HG03378 (cell line): Measurements from ENCODE around the gene SCP2.

Experiments
- ATAC-seq: cut with Tn5 transposase; IDR thresholded peaks from one replicate; pipeline ENCODE4 v1.9.1; 2021; ENCODE audit warnings: mild to moderate bottlenecking, moderate library complexity; ENCODE audit not compliant: unreplicated experiment

The SCP2 gene, protein sequence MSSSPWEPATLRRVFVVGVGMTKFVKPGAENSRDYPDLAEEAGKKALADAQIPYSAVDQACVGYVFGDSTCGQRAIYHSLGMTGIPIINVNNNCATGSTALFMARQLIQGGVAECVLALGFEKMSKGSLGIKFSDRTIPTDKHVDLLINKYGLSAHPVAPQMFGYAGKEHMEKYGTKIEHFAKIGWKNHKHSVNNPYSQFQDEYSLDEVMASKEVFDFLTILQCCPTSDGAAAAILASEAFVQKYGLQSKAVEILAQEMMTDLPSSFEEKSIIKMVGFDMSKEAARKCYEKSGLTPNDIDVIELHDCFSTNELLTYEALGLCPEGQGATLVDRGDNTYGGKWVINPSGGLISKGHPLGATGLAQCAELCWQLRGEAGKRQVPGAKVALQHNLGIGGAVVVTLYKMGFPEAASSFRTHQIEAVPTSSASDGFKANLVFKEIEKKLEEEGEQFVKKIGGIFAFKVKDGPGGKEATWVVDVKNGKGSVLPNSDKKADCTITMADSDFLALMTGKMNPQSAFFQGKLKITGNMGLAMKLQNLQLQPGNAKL

DNA sequence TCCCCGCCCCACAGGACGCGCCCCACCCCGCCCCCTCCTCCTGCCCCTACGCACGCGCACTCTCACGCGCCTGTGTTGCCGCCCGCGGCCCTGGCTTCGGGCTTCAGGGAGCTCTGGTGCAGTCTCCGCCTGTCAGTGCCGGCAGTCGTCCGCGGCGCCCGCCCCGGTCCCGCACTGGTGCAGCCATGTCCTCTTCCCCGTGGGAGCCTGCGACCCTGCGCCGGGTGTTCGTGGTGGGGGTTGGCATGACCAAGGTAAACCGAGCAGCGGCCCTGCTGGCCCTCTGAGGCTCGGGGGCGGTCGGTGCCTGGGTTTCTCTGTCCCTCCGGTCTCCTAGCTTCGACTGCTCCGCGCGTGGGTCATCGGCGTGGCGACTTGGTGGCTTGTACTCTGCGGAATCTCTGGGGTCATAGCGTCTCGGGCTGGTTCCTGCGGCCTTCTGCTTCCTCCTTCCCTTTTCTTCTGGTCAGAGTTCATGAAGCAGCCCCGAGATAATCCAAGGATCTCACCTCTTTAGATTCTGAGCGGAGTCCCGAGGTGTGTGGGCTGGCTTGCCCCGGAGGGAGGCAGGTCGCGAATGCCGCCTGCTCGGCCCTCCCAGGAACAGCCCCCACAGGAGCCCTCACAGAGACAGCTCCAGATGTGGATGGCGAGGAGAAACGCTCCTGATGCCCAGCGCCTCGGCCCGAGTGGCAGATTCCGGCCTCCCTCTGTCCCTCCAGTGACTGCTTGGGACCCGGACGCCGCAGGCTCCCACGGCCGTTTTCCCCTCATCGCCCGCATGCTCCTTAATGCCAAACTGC is at the start of gene SCP2:
SCP2 (plus strand) TSS at position 65 of the 803 bp plus-strand sequence; CDS start at position 186, 121 bp downstream.
- no peak for ATAC-seq

DNA sequence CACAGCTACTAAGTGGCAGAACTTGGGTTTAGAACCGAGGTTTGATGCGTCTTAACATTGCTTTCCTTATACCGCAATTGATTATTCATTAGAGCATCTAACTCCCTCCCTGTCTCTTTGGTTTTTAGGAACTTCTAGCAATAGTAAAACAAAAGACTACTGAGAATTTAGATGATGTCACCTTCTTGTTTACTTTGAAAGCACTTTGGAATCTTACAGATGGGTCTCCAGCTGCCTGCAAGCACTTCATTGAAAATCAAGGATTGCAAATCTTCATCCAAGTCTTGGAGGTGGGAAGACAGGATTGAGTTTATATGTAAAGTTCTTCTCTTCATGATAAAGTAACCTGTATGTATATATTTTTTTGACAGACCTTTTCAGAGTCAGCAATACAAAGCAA is 49.5 kb upstream of the SCP2 start:
- no peak for ATAC-seq

DNA sequence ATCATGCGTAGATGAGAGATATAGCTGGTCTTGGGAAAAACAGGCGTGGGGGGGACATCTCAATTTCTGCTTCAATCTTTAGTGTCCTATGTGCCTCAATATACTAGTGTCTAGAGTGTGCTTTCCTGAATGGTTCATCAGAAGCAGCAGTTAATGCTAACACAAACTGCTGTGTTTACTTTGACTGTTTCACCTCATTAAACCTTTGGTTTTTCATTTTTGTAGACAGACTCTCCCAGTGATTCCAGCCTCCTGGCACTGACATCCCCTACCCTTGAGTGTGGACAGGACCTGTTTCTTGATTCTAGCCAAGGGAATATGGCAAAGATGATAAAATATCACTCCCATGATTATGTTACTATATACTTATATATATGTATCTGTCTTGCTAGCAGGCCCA is 46.9 kb upstream of the SCP2 start:
- no peak for ATAC-seq

DNA sequence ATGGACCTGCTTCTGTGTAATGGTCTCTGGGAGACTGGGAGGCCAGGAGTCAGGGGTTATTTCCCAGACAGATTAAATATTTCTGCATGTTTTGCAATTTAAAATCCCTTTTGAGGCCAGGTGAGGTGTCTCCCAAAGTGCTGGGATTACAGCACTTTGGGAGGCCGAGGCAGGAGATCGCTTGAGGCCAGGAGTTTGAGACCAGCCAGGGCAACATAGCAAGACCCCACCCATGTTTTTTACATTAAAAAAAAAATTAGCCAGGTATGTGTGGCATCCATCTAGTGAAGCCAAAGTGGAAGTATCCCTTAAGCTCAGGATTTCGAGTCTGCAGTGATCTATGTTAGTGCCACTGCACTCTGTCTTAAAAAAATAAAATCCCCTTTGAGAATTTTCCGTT is 39.6 kb upstream of the SCP2 start:
- no peak for ATAC-seq

DNA sequence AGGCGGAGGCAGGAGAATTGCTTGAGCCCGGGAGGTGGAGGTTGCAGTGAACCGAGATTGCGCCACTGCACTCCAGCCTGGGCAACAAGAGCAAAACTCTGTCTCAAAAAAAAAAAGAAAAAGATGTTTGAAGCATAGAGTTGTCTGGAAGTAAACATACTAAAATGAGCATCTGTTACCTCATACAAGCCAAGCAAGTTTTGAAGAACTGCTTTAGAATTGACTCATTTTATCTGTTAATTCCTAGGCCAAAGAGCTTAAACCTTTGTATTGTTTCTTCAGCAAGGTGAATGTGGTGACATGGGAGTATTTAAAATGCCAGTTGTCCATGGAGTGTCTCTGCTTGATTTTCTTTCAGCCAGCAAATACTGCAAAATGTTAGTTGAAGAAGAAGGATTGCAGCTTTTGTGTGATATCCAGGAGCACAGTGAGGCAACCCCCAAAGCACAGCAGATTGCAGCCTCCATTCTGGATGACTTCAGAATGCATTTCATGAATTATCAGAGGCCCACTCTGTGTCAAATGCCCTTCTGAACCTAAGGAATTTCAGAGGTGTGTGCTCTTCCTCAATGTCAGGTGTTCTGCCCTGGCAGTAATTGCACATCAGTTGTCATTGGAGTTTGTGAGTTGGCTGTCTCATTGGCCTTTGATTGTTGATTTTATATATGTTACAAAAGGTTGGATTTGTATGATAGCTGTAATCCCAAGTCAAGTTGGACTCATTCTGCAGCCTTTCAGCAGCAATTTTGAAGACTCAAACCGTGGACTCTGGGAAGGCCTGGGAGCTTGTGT is 34.5 kb upstream of the SCP2 start:
- ATAC-seq: no peak

DNA sequence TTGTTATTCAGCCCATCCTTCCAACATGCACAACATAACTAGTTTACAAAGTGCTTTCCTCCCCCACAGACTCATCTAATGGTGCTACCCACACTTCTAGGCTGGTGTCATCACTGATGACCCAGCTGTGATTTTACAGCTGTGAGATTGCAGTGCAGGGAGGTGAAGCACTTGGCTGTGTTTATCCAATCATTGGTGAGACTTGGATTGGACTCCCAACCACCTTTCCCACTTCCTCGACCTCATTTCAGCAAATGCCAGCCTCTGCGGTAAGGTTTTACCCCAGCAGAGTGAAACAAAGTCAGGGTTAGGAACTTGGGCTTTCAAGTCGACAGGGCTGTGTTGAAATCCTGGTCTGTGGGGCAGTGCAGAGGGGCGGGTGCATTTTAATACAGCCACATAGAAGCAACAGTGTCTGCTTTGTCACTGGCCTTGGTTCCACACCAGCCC is 27.6 kb upstream of the SCP2 start:
- ATAC-seq: no peak

DNA sequence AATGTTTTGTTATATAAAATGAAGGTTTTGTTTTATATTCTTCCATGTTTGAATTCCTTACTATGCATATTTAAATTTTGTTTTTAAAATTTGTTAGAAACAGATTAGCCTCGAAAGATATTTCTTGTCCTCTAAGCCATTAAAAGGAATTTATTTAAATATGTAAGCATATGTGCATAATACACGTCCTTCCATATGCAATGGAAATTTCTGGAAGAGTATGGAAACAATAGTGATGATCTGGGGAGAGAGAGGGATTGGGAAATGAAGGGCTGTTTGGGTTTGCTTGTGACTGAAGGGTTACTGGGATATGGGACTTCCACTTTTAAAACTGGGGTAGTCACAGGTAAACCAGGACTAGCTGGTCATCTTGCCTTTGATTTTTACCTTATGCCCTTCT is 26.7 kb upstream of the SCP2 start:
- no peak for ATAC-seq

DNA sequence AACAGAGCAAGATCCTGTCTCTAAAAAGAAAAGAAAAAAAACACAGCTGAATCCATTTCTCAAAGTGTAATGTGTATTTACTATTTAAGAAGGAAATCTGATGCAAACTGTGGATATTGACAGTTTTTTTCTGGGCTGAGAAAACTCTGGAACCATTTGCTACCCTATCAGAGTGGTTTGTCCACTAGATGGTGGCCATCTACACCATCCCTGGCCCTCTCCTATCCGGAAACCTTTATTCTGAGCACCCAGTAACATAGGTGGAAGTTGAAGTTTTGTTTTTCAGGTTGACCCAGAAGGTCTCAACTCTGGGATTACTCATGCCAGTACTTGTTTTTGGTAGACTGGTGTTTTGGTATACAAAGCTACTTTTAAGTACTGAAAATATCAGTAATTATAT is 25.7 kb upstream of the SCP2 start:
- ATAC-seq: no peak

DNA sequence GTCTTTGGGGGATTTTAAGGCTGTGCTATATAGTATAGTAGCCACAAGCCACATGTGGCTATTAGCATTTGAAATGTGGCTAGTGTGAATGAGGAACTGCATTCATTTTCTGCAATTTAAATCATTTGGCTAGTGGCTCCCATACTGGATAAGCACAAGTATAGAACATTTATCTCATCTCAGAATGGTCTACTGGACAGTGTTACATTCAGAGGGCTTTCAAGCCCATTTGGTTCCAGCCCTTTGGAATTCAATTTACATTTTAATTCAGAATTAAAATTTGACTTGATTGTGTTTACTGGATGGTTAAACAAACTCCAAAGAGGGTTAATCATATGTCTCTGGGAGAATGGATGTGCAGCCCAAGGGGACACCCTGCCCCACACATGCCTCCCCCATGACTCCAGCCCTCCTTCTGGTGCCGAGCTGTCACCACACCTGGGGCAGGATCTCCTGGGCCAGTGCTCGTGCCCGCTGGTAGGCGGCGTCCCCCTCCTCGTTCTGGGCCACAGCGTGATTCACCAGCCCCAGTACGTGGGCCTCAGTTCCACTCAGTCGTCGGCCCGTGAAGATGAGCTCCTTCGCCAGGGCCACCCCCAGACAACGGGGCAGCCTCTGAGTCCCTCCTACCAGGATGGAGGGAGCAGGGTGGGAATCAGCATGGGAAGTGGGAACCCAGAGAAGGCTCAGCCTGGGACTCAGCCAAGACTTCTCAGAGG is 22.7 kb upstream of the SCP2 start:
- no peak for ATAC-seq

DNA sequence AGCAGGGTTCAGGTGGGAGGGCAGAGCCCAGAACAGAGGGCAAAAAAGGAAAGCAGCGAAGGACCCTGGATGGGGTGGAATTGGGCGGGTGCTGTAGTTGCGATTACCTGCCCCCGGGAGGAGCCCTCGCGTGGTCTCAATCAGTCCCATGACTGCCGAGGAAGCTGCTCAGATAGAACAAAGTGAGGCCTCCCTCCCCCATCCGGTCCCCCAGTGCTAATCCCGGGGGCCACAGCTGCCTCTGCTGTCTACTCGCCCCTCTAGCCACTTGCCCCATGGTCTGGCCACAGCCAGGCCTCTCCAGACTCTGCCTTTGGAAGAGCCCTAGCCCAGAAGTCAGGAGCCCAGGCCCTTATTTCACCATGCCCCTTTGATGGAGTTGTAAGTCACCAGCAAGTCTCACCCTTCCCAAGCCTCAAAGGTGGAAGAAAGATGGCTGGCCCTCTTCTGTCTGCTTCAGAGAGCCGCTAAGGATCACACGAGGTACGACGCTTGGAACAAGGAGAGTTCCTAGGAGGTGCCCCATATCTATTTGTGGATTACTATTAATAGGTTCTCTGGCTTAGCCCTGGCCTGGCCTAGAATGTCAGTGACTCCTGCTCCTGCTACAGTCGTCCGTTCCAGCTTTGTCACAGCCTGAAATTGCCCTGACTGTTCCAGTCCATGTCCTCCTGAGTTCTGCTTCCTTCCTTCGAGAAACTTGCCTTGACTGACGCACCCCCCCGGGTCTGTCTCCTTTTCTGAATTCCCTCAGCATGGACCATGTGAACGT is 22.0 kb upstream of the SCP2 start:
- ATAC-seq: no peak

DNA sequence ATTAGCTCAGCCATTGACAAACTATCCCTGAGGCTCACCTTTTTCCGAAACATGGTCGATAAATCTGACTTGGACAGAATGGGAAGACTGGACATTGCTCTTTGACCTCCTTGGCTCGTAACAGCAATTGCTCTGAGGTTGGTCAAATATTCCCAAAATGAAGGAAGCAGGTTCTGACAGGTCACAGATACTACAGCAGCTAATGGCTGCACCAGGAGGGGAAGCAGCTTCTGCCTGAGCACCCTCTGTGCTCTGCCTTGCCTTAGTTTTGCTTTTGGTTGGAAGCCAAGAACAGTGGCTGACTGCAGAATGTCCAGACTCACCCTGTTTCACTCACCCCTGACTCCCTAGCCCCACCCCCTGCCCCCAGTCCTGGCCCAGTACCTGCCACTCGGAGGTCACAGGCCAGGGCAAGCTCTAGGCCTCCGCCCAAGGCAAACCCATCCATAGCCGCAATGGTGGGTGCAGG is 20.9 kb upstream of the SCP2 start:
- ATAC-seq: no peak

DNA sequence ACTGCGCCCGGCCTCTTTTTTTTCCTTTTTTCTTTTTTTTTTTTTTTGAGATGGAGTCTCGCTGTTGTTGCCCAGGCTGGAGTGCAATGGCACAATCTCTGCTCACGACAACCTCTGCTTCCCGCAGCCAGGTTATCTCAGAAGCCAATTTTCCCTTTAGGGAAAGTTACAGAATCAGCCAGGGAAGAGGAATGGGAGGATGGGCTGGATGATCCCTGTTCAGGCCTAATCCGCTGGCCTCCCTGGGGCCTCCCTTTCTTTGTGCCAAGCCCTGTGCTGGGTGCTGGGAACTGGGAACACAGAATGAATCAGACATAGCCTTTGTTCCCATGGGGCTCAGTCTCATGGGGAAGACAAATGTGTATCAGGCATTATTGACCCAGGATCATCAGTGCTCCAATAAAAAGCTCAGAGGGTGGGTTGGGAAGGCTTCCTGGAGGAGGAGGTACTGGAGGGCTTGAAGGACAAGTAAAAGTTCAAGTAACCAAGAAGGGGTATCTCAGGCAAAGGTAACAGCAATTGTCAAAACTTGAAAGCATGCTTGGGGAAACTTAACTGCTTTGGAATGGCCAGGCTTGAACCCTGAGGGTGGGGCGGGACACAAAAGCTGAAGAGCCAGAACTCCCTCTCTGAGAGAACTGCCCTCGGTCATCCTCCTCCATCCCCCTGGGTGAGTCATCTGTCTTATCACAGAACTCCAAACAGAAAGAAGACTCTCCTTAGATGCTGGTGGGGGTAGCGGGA is 19.8 kb upstream of the SCP2 start:
- ATAC-seq: no peak

DNA sequence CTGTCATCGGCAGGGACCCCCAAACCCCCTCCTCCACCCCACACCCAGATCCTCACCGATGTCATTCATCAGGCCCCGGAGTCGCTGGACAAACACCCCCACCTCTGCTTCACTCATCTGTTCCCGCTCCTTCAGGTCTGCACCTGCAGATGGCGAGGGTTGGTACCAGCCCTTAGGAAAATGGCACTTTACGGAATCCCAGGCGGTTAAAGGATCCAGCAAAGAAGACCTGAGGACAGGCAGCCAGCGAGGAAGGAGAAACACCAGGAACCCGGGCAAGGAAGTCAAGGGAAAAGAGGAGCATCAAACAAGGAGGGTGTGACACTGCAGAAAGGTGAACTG is 19.3 kb upstream of the SCP2 start:
- no peak for ATAC-seq

DNA sequence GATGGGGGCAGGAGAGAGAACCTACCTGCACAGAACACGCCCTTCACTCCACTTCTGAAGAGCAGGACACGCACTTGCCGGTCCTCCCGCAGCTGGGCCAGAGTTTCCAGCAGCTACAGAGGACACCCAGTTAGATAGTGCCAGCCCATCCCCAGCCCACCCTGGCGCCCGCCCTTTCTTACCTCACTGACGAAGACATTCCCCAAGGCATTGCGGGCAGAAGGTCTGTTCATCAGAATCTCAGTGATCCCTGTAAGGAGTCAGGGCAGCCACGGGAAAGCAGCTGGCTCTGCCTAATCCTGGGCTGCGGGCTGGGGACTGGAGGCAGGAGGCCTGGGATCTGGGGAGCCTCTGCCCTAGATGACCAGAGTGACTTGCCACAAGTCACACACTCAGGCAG is 15.5 kb upstream of the SCP2 start:
- no peak for ATAC-seq

DNA sequence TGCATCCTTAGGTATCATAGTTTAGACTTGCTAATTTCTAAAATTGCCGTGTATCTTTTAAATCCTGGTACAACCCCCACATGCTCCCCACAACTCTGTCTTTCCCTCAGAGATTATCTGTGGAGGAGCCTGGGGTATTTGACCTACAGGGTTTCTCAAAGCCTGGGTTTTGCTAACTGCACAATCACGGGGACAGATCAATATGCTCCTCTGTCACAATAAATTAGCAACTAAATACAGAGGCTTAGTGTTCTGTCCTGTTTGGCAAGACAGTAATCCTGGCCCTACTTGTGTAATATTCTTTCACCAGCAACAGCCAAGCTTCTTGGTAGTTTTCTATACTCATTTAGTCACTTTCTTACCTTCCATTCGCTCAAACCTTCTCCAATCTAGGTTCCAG is 14.1 kb upstream of the SCP2 start:
- ATAC-seq: no peak

DNA sequence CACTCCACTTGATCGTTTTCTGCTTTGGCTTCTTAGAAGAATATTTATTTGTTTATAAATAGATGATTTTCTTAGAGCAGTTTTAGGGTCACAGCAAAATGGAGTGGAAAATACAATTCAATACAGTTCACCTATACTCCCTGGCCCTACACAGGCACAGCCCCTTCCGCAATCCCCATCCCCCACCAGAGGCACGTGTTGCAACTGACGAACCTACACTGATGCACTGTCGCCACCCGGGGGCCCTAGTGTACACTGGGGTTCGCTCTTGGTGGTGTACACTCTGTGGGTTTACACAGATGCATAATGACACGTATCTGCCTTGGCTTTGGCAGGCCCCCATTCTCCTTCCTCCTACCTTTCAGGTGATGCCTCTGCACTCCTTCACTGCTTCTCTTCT is 13.5 kb upstream of the SCP2 start:
- no peak for ATAC-seq

DNA sequence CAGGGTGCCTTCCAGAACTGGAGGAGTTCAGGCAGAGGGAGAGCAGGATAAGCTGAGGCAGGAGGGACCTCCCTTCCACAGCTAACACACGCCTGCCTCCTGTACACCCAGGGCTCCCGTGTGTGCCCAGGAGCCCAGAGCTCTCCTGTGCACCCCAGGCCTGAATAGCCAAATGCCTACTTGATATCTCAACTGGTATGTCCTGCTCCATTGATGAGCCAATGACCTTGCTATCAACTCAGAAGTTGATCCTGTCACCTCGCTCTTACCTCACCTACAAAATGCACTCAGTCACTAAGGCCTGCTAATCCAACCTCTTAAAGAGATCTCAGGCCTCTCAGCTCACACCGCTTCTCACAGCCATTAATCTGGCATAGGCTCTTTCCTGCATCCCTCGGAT is 12.6 kb upstream of the SCP2 start:
- no peak for ATAC-seq

DNA sequence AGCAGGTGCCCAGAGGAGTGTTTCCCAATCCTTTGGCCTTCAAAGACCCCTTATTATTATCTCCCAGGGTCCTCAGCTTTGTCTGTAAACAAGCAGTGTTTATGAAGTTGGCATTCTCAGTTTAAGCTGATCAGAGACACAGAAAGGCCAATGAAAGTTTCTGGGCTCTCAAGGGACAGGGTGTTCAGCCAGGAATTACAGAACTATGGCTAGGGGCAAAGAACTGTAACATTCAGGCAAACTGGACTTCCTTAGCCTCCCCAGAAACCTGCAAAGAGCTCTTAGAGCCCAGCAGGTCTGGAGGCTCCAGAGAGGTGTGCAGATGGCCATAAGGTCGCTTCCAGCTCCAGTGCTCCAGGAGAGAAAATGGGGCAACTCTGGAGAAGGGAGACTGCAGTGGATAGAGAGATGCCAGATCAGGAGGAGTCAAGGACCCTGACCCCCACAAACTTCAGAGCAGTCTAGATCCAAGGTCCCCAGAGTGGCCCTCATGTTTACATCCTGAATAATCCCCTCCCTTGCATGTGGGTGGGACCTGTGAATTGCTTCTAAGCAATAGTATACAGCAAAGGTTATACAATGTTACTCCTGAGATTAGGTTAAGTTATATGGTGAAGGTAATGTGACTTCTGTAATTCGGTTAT is 11.7 kb upstream of the SCP2 start:
- ATAC-seq: no peak

DNA sequence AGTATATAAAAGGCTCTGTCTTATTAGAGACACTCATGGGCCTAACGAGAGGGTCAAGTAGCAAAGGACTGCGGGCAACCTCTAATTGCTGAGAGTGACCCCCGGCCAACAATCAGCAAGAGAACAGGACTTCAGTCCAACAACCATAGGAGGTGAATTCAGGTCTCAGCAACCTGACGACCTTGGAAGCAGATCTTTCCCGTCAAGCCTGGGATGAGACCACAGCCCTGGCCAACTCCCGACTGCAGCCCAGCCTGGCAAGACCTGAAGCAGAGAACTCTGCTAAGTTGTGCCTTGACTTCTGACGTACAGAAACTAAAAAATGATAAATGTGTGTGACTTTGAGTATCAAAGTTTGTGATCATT is 11.2 kb upstream of the SCP2 start:
- ATAC-seq: no peak
